Measurements from ENCODE around the gene IDE.

Gene IDE

DNA sequence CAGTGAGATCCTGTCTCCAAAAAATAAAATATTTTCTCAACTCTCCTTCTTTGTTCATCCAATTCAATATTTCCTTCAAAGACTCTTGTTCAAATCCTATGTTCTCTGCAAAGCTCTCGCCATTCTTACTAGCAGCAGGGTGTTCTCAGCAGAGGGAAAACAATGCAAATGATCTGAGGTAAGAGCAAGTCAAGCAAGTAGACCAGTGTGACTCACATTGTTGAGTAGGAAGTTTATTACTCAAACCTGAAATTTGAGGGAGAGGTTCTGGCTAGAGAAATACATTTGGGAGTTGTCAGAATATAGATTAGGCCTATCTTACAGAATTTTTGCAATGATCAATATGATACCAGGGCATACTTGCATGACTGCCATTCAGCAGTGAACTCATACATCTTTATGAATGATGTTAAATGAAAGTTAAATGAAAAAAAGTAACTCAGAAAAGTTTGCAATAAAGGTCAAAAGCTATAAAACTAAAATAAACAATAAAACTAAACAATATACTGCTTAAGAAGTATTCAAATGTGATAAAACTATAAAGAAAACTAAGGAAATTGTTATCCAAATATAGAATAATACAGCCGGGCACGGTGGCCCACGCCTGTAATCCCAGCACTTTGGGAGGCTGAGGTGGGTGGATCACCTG, 5.8 kb downstream of the IDE start:
- DNase-seq (ENCODE audit: low spot score) = peak; percentile 31

DNA sequence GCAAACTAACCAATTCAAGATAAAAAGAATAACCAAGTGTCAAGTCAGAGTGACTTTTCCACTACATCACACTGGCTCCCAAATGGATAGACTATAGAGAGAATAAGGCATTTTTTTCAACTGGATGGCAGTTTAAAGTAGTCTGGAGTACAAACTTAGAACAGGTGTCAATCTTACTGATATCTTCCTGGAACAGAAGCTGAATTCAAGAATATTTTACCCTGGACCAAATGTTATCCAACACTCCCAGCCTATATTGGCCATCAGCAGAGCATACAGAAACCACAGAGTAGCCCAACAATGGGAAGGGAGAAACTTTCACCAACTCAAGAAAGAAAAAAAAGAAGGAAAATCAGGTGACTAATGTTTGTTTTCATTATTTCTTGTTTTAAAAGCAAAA, 11.5 kb downstream of the IDE start:
- no peak for DNase-seq (ENCODE audit: low spot score)

DNA sequence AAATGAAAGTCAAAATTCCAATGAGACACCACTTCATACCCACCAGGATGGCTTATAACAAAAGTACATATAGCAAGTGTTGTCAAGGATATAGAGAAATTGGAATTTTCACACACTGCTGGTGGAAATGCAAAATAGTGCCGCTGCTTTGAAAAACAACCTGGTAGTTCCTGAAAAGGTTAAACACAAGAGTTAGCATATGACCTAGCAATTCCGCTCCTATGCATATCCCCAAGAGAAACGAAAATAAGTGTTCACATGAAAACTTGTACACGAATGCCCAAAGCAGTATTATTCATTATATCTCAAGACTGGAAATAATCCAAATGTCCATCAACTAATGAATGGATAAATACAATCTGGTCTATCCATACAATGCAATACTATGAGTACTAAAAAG, 14.8 kb downstream of the IDE start:
- DNase-seq (ENCODE audit: low spot score) = no peak

DNA sequence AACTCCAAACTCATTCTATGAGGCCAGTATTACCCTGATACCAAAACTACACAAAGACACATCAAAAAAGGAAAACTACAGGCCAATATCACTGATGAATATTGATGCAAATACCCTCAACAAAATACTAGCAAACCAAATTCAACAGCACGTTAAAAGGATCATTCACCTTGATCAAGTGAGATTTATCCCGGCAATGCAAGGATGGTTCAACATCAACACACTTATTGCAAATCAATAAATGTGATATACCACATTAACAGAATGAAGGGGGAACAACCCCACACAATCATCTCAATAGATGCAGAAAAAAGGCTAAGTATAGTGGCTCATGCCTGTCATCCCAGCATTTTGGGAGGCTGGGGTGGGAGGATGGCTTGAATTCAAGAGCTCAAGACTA, 19.9 kb downstream of the IDE start:
- DNase-seq (ENCODE audit: low spot score) = no peak

DNA sequence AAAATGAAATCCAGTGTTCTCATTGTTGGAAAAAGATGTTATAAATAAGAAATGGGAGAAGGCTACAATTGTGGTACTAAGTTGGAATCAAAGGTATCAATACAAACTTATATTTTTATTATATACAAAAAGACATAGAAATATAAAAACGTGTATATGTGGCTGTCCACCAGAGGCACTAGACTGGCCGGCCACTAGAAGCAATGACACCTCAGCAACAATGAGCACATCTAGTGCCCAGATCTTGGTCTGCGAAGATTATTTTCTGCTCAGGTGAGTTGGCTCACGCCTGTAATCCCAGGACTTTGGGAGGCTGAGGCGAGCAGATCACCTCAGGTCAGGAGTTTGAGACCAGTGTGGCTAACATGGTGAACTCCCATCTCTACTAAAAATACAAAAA, 21.6 kb downstream of the IDE start:
- no peak for DNase-seq (ENCODE audit: low spot score)

DNA sequence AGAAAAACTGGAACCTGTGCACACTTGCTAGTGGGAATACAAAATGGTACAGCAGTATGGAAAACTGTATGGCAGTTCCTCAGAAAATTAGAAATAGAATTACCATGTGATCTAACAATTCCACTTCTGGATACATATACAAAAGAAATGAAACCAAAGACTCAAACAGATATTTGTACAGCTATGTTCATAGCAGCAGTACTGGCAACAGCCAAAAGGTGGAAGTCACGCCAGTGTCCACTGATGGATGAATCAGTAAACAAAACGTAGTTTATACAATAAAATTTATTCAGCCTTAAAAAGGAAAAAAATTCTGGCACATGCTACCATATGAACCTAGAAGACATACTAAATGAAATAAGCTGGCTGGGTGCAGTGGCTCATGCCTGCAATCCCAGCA, 23.0 kb downstream of the IDE start:
- DNase-seq (ENCODE audit: low spot score) = no peak

DNA sequence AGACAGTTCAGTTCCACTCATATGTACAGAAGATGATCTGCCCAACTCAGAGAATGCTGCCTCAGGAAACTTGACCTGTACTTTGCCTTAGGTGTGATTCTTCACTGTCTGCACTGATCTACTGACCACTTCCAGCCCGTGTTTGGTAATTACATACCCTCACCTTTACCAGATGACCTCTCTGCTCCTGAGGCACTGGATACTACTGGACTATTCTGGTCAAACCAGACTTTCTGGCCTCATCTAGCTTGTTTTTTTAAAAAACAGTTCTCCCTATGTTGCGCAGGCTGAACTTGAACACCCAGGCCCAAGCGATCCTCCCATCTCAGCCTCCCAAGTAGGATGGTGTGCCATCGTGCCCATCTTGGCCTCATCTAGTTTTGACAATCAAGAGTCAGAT, 26.2 kb downstream of the IDE start:
- no peak for DNase-seq (ENCODE audit: low spot score)

DNA sequence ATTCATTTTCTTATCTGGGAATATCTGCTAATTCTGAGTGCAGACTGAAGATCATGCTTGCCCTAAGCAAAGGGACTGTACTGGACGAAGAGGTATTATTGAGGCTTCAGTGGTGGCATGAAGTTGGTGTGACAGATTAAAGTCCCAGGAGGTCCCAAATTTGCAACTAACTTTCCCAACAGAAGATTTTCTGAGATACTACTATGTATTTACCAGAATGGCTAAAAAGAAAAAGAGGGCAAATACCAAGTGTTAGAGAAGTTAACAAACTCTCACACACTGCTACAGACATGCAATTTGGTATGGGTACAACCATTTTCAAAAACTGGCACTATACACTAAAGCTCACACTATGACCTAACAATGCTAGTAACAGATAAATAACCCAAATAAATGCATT, 28.3 kb downstream of the IDE start:
- no peak for DNase-seq (ENCODE audit: low spot score)

DNA sequence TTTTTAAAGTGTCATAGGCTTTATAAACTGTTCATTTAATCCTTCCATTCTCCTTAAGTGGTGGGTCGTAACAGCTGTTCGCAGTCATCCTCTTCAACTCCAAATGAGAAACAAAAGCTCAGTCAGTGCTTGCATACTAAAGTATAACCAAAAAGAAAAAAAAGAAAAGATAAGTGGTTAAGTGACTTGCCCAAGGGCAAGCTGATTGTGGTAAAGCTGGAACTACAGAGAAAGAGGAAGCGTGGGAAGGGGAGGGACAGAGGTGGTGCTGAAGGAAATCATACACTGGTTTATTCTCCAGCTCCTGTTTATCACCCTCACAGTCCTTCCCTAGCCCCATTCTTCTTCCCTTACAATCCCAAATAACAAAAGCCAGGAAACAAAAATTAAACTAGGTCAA, 29.6 kb downstream of the IDE start:
- no peak for DNase-seq (ENCODE audit: low spot score)

DNA sequence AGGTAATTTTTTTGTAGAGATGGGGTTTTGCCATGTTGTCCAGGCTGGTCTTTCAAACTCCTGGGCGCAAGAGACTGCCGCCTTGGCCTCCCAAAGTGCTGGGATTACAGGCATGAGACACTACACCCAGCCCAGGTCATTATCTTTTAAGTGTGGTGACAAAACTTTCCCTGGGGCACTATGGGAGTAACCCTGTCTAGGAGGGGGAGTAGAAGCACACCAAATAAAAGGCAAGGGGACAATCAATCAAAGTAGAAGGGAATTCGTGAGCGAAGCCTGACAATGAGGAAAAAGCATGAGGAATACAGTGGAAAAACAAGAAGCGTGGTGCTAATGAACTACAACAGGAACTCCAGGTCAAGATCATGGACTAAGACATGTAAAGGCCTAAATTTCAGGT, 31.4 kb downstream of the IDE start:
- no peak for DNase-seq (ENCODE audit: low spot score)

DNA sequence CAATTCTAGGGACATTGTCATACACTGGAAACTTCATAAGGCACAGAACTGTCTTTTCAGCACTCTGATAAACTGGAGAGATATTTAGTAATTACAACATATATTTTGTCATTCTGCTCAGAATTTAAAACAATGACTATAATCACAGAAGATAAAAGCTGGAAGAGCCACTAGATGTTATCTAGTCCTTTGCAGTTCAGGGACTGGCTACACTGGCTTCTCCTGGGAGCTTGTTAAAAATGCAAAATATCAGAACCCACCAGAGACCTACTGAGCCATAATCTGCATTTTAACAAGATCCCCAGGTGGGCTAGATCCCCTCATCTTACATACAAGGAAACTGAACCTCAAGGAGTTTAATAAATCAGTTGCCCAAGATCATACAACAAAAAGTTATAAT, 32.3 kb downstream of the IDE start:
- DNase-seq (ENCODE audit: low spot score) = no peak

DNA sequence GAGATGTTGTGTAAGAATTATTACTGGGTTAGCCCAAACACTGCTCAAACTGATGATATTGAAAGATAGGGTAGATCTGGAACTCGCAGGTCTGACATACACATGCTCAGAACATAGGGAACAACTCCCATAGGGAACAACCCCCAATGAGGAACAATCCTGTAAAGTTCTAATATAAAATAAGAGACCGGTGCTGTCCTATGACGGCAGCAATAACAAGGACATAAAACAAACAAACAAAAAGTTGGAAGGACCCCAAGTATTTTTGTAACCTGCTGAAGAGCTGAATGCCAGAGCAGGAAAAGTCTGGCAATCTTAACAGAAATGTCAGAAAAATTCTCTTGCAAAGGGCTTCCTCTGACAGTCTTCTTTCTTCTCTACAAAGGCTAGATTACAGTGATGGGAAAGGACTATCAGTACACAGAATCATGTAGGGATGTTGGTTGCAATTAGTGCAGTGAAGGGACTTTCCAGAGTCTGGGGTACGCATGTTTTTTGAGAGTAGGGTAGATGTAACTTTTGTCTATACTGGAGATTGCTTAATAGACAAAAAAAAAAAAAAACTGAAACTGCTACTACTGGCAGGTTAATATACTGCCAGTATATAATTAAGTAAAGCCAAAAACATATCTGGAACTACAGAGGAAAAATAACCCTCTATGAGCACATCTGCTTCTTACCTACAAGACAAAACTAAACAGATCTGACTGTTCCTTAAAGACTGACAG, 35.5 kb downstream of the IDE start:
- DNase-seq (ENCODE audit: low spot score) = no peak

DNA sequence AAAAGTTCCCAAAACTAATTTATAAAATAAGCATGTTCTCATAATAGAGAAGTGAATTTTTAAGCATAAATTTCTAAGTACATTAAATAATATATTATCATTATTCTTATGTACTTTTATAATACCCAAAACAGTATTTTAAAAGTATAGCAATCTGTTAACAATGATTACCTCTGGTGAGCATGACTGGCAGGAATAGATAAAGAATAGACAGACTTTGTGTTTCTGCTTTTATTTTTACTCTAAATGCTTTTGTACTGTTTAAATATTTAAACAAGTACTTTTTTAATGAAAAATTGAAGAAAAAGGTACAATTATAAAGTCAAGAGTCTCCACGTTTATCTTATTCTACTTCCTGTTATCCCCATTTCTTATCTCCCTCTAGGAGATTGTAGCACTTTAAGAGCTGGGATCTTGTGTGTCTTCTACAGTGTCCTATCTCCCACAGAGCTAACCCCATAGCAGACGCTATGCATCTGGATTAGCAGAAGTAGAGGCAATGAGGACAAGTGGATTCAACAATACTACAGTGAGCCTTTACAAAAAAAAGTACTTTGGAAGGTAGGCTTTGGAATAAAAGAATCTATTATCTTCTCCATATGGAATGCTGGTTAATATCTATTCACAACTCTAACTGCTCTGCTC, 42.9 kb downstream of the IDE start:
- no peak for DNase-seq (ENCODE audit: low spot score)

DNA sequence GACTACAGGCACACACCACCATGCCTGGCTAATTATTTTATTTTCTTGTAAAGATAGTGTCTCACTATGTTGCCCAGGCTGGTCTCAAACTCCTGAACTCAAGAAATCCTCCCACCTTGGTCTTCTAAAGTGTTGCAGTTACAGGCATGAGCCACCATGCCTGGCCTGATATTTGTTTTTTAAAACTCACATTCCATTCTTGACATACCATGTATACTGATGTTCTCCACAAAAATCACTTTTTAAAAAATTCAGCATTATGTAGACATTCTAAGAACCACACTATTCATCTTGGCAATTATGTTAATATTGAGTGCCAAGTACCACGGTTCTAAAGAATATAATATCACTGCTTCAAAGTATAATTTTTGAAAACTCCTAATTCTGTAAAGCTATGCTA, 43.5 kb downstream of the IDE start:
- DNase-seq (ENCODE audit: low spot score) = no peak

DNA sequence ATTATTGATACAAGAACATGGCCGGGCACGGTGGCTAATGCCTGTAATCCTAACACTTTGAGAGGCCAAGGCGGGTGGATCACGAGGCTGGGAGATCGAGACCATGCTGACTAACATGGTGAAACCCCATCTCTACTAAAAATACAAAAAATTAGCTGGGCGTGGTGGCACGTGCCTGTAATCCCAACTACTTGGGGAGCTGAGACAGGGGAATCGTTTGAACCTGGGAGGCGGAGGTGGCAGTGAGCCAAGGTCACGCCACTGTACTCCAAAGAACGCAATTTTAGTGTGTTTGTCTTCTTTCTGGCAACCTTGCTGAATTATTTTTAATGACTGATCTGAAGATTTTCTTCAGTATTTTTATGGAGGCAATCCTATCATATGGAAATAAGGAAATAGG, 46.2 kb downstream of the IDE start:
- no peak for DNase-seq (ENCODE audit: low spot score)

DNA sequence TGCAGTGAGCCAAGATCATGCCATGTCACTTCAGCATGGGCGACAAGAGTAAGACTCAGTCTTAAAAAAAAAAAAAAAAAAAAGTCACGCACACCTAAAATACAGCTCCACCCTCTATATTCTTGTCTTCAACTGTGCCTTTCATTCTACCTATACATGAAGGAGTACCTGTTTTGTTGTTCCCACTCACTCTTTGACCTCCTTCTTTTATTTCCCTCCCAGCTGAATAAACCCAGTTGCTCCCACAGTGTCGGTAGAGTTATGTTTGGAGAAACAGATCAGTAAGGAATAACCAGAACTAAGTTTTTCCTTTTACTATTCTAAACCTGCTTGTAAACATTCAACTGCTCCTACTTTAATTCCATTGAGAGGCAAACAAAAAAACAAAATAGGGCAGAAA, 50.3 kb downstream of the IDE start:
- DNase-seq (ENCODE audit: low spot score) = no peak

DNA sequence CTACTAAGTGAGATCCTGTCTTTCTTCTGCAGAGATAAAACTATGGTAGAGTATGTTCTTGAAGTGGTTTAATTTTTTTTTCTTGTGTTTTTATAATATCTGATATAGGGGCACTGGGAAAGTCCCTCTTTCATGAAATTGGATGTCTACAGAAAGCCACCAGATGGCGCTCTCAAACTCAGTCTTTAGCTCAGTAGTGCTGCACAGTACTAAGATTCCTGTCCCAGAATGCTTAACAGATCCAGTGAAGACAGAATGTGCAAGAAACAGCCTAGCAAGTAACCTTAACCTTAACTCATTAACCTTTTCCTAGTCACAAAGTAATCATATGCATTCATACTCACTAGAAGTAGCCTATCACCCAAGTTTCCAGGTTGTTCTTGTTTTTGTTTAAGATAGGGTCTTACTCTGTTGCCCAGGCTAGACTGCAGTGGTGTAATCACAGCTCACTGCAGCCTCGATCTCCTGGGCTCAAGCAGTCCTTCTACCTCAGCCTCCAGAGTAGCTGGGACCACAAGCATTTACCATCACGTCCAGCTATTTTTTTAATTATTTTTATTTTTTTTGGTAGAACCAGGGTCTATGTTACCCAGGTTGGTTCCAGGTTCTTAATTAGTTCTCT, 56.7 kb downstream of the IDE start:
- DNase-seq (ENCODE audit: low spot score) = peak; percentile 76

DNA sequence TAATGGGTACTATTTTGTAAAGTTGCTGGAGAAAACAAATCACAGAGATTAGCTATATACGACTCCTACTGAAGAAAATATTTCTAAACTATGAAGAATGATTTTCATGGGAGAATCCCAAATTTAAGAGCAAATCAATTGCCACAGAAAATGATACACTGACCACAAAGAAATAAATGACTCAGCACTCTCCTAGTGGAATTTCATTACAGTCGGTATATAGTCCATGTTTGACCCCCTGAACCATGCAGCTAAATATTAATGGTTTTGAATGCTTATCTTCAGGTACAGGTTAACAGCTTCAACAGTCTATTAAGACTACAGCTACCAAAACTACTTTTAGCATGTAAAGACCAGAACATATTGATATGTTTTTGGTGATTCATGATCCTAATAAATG, 65.0 kb downstream of the IDE start:
- DNase-seq (ENCODE audit: low spot score) = no peak

DNA sequence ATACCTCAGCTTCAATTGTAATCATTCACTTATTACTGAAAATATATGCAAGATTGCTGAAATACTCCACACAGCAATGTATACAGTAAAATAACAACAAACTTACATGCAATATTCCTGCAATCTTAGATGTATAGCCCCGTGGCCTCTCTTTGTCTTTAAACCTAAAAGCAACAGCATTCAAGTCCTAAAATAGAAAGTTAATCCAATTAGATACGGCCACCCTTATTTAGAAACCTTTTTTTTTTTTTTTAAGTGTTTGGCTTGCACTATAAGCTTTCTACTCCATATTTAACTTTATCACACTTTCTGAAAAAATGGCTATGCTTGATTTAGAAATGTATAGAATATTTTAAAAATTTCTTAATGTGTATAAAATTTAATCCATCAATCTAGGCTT, 67.6 kb downstream of the IDE start:
- DNase-seq (ENCODE audit: low spot score) = no peak

DNA sequence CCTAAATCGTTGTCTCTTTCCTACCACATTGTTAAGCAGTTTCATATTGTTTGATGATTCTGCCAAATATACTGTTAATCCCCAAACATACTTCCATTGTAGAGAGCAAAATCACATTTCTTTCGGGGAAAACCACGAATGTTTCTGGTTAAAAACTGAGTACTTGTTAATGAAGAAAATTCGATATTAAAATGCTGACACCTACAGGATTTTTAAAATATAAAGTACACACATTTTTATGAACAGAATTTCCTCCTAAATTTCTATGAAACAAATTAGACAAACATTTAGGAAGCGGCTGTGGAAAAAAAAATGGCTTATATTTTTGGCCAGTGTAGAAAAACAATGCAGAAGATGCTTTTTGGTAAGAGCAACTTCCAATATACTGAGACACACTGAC, 68.8 kb downstream of the IDE start:
- no peak for DNase-seq (ENCODE audit: low spot score)

DNA sequence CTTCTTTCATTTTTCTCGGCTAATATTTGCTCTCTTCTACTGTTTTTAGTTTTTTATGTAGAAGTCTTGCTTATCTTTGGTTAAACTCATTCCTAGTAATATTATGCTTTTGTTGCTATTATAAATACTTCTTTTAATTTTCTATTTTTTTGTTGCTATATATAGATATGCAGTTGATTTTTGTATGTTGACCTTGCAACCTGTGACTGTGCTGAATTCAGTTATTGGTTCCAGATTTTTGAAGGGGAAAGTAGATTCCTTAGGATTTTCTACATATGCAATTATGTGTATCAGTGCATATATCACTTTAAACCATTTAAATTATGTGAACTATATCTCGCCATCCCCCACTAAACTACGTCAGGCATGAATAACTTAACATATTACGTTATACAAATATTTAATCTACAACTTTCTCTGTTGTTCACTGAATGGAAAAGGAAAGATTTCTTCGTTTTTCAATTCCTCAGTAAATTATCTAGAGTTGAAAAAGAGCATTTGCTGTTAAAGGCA, 71.5 kb downstream of the IDE start:
- no peak for DNase-seq (ENCODE audit: low spot score)

DNA sequence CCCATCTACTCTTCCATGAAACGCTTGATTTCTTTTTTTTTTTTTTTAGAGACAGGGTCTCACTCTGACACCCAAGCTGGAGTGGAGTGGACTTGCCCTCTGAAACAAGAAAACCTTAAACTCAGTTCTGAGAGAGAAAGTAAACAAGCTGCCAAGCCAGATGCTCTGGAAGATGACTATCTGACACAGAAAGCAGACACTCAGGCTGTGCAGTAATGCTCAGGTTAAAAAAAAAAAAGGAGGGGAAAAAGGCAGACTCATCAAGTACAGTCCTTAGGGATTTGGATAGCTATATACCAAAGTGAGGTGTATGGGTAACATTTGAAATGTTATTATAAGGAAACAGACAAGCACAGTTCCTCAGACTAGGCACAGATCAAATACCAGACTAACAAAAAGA, 80.5 kb downstream of the IDE start:
- DNase-seq (ENCODE audit: low spot score) = no peak

DNA sequence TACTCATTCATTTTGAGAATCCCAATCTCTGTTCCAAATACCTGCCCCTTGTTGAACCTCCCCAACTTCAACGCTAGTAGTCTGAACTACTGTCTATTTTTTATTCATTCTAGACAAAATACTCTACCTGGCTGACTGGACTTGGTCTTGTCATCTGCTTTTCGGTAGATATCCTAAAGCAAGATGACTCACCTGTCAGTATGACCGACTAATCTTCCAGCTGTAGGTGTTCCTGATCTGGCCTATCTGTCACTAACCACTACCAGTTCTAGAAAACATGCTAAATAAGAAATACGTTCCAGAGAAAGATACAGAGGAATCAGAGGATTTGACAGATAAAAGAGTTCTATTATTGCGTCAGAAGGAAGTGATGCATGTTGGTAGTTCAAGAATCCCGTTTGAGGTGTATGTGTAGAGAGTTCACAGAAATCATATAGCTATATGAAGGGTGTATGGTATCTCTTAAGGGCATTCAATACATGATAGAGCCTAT, 81.1 kb downstream of the IDE start:
- no peak for DNase-seq (ENCODE audit: low spot score)
